GM12874 (cell line): ENCODE measurements around the gene USP17L15.
"Not testable (repeated sequence)": the region's sequence is repeated elsewhere in the genome, so short reads cannot be mapped to it uniquely, and the experiment has no call there.

ENCODE experiments used
- TF ChIP-seq, protein P1 (sequence below): IDR thresholded peaks from 2 replicates; pipeline ENCODE4 v1.5.1; 2011; ENCODE audit warnings: low read depth, mild to moderate bottlenecking, control low read depth, low read length, moderate library complexity; ENCODE audit not compliant: insufficient read depth

USP17L15 gene, protein sequence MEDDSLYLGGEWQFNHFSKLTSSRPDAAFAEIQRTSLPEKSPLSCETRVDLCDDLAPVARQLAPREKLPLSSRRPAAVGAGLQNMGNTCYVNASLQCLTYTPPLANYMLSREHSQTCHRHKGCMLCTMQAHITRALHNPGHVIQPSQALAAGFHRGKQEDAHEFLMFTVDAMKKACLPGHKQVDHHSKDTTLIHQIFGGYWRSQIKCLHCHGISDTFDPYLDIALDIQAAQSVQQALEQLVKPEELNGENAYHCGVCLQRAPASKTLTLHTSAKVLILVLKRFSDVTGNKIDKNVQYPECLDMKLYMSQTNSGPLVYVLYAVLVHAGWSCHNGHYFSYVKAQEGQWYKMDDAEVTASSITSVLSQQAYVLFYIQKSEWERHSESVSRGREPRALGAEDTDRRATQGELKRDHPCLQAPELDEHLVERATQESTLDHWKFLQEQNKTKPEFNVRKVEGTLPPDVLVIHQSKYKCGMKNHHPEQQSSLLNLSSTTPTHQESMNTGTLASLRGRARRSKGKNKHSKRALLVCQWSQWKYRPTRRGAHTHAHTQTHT

DNA sequence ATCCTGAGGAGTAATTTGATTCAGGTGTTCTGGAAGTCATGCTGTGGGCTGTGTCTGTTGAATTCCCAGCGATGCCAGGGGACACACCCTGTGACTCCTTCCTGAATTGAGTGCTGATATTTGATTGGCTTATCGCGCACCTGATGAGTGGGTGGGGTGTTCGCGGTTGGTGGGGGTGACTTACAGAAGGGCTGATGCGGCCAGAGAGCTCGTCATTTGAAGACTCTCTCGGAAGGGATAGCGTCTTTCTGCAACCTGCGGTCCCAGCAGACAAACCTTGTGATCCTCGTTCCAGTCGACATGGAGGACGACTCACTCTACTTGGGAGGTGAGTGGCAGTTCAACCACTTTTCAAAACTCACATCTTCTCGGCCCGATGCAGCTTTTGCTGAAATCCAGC lies at the start of gene USP17L15:
TSS of gene USP17L15 (plus strand) at position 301 of the 400 bp plus-strand sequence. CDS start at position 301, 0 bp downstream.
- TF ChIP-seq, protein P1, sequence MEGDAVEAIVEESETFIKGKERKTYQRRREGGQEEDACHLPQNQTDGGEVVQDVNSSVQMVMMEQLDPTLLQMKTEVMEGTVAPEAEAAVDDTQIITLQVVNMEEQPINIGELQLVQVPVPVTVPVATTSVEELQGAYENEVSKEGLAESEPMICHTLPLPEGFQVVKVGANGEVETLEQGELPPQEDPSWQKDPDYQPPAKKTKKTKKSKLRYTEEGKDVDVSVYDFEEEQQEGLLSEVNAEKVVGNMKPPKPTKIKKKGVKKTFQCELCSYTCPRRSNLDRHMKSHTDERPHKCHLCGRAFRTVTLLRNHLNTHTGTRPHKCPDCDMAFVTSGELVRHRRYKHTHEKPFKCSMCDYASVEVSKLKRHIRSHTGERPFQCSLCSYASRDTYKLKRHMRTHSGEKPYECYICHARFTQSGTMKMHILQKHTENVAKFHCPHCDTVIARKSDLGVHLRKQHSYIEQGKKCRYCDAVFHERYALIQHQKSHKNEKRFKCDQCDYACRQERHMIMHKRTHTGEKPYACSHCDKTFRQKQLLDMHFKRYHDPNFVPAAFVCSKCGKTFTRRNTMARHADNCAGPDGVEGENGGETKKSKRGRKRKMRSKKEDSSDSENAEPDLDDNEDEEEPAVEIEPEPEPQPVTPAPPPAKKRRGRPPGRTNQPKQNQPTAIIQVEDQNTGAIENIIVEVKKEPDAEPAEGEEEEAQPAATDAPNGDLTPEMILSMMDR, result not testable (repeated sequence)

DNA sequence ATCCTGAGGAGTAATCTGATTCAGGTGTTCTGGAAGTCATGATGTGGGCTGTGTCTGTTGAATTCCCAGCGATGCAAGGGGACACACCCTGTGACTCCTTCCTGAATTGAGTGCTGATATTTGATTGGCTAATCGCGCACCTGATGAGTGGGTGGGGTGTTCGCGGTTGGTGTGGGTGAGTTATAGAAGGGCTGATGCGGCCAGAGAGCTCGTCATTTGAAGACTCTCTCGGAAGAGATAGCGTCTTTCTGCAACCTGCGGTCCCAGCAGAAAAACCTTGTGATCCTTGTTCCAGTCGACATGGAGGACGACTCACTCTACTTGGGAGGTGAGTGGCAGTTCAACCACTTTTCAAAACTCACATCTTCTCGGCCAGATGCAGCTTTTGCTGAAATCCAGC lies 23.8 kb upstream of the USP17L15 start, which contains the start of gene USP17L10:
TSS of gene USP17L10 (plus strand) at position 301 of the 400 bp plus-strand sequence. CDS start at position 301, 0 bp downstream.
- TF ChIP-seq, protein P1, result not testable (repeated sequence)

DNA sequence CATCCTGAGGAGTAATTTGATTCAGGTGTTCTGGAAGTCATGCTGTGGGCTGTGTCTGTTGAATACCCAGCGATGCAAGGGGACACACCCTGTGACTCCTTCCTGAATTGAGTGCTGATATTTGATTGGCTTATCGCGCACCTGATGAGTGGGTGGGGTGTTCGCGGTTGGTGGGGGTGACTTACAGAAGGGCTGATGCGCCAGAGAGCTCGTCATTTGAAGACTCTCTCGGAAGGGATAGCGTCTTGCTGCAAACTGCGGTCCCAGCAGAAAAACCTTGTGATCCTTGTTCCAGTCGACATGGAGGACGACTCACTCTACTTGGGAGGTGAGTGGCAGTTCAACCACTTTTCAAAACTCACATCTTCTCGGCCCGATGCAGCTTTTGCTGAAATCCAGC lies 19.1 kb upstream of the USP17L15 start, which contains the start of gene USP17L11:
TSS of gene USP17L11 (plus strand) at position 301 of the 400 bp plus-strand sequence. CDS start at position 301, 0 bp downstream.
- TF ChIP-seq, protein P1, result not testable (repeated sequence)

GRCh38 chr4:9219852-9220251 lies 14.3 kb upstream of the USP17L15 start, which contains the start of gene USP17L12:
Gene USP17L12, plus strand, starts transcription at chr4:9220152. Its CDS starts 0 bp downstream, at chr4:9220152.
- TF ChIP-seq, protein P1, result not testable (repeated sequence)

- TF ChIP-seq, protein P1, result not testable (repeated sequence)
These were observed 9.6 kb upstream of the USP17L15 start, which contains the start of gene USP17L13 for GRCh38 chr4:9224596-9224995. Gene USP17L13, plus strand, starts transcription at chr4:9224896. Its CDS starts 0 bp downstream, at chr4:9224896.

DNA sequence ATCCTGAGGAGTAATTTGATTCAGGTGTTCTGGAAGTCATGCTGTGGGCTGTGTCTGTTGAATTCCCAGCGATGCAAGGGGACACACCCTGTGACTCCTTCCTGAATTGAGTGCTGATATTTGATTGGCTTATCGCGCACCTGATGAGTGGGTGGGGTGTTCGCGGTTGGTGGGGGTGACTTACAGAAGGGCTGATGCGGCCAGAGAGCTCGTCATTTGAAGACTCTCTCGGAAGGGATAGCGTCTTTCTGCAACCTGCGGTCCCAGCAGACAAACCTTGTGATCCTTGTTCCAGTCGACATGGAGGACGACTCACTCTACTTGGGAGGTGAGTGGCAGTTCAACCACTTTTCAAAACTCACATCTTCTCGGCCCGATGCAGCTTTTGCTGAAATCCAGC lies 9.4 kb downstream of the USP17L15 start, which contains the start of gene USP17L17:
TSS of gene USP17L17 (plus strand) at position 301 of the 400 bp plus-strand sequence. CDS start at position 301, 0 bp downstream.
- TF ChIP-seq, protein P1, result not testable (repeated sequence)

GRCh38 chr4:9247953-9248680 lies 13.9 kb downstream of the USP17L15 start, which contains the start of gene USP17L18:
Gene USP17L18, plus strand, starts transcription at chr4:9248630. Its CDS starts 0 bp downstream, at chr4:9248630.
- TF ChIP-seq, protein P1, result not testable (repeated sequence)
